ENCODE results near the gene CPB2.

The CPB2 gene, protein sequence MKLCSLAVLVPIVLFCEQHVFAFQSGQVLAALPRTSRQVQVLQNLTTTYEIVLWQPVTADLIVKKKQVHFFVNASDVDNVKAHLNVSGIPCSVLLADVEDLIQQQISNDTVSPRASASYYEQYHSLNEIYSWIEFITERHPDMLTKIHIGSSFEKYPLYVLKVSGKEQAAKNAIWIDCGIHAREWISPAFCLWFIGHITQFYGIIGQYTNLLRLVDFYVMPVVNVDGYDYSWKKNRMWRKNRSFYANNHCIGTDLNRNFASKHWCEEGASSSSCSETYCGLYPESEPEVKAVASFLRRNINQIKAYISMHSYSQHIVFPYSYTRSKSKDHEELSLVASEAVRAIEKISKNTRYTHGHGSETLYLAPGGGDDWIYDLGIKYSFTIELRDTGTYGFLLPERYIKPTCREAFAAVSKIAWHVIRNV

GRCh38 chr13:46104868-46105267 is at the start of gene CPB2:
TSS of gene CPB2 (minus strand) at chr13:46105033. CDS start at chr13:46105009, 24 bp downstream.
- DNase-seq: no peak

GRCh38 chr13:46154136-46154801 is 49.4 kb upstream of the CPB2 start:
- no peak for DNase-seq

GRCh38 chr13:46152627-46153328 is 47.9 kb upstream of the CPB2 start:
- DNase-seq: no peak

- DNase-seq: no peak
Measured at GRCh38 chr13:46150134-46150693, 45.4 kb upstream of the CPB2 start.

GRCh38 chr13:46149272-46150133 is 44.7 kb upstream of the CPB2 start:
- DNase-seq: peak; percentile 33

DNA sequence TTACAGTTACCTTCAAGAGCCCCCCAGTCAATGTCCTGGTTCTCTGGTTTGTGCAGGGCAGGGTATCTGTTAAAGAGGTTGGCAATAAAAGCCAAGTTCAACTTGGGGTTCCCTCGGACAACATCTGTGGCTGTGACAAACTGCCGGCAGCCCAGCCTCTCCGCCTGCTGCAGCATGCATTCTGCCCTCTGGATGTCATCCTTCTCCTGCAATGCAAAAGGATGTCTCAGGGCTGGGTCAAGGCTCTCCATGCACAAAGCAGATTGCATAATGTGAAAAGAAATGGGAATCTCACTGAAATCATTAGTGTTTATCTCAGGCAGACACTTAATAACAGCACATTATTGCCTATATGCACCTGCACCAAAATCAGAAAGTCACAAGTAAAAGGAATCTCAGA is 42.1 kb upstream of the CPB2 start:
- no peak for DNase-seq

- no peak for DNase-seq
Measured at GRCh38 chr13:46145950-46146349, 41.1 kb upstream of the CPB2 start.

GRCh38 chr13:46145135-46145534 is 40.3 kb upstream of the CPB2 start:
- DNase-seq: no peak

- DNase-seq: no peak
Measured at GRCh38 chr13:46143184-46143701, 38.4 kb upstream of the CPB2 start.

GRCh38 chr13:46142776-46143175 is 37.9 kb upstream of the CPB2 start:
- DNase-seq: no peak

DNA sequence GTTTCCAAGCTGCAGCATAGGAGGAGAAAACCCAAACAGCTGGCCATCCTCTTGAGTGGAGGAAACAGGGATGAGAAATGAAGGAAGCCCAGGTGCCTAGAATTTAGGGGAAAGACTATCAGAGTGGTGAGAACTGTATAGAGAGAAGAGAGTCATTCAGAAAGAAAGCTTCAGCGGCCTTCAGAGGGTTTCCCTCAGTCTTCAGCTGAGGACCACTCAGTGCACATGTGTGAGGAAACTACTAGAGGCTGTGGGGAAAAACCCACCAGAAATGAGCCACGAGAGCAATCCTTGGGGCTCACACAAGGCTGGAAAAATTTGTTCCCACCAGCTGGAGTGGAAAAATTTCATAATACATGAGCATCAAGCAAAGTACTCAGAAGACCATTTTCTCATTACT is 35.2 kb upstream of the CPB2 start:
- no peak for DNase-seq

GRCh38 chr13:46137627-46138317 is 32.9 kb upstream of the CPB2 start:
- no peak for DNase-seq

DNA sequence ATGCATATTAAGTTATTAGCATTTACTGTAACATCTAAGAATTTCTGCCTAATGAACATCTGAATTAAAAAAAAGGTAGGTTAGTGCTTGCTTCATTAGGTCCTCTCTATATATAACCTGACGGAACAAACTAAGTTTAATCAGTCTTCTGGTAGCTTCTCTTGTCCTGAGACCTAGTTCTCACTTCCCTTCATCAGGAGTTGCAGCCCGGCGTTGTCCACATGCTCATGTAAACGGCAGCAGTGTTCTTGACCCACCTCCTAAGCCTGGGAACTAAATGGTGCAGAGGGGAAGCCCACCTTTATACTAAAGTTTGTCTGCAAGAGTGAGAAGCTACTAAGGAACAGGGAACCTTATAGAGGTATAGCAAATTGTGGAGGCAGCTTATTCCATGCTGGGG is 31.9 kb upstream of the CPB2 start:
- no peak for DNase-seq

DNA sequence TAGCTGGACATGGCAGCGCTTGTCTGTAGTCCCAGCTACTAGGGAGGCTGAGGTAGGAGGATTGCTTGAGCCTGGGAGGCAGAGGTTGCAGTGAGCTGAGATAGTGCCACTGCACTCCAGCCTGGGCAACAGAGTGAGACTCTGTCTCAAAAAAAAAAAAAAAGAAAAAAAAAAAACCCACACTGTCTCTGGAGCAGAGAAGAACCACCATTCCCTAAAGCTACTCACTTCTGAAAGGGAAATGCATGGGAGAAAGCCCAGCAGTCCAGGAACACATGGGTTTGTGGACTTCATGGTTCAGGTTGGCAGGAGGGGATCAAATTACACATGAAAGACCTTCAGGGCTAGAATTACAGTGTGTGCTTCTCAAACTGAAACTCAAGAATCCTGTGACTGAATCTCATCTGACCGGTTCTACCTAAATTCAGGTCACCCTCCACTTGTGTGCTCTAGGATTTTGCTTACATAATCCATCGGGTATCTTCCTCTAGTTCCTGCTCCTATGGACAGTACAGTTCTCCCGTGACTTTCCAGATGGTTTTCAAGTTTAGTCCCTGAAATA is 30.2 kb upstream of the CPB2 start:
- DNase-seq: no peak

- no peak for DNase-seq
Measured at GRCh38 chr13:46134494-46134893, 29.7 kb upstream of the CPB2 start.

GRCh38 chr13:46132109-46132508 is 27.3 kb upstream of the CPB2 start:
- DNase-seq: no peak

- no peak for DNase-seq
Measured at GRCh38 chr13:46131705-46132104, 26.9 kb upstream of the CPB2 start.

GRCh38 chr13:46129955-46130618 is 25.3 kb upstream of the CPB2 start:
- DNase-seq: no peak

GRCh38 chr13:46129124-46129523 is 24.3 kb upstream of the CPB2 start:
- DNase-seq: no peak

DNA sequence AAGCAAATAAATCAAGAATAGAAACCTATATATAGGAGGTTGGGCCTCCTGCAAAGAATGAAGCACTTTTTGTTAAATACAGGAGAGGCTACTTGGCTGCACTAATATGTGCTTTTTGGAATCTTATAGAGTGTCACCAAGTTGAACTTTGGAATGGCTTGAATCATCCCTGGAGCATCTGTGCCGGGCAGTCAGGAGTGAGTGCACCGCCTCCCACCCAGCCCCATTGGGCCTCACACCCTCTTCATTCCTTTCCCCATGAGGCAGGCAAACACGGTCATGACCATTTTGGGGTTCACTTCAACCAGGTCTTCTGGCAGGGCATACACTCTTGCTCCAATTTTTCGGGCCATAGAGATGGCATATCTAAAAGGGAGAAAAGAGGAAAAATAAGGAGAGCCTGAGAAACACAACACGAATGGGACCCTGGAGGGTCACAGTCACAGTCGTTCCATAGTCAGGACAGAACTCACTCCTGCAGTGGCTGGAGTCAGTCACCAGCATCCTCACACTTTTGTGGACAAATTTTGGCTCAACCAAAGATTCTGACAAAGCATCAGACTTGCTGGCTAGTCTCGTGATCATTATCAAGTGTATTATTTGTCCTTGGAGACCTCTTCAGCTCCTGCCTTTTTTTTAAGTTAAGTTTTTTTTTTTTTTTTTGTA is 22.7 kb upstream of the CPB2 start:
- no peak for DNase-seq

All from activated naive CD4-positive, alpha-beta T cell treated with Interleukin-2 at 50 U/mL for 16 hours (primary cell).